Measurements from ENCODE around the gene MSRB1. TPM values are rescaled to one million over a fixed set of nuclear protein-coding genes. Genes with fewer than 3 reads are reported as not detected.

MSRB1 gene
- total and polyA plus RNA-seq, 2 of the 13 experiments (the other 11 are each of a cell fraction or from before 2014, with no cell fraction given), result 32.1 to 75.4 TPM

DNA sequence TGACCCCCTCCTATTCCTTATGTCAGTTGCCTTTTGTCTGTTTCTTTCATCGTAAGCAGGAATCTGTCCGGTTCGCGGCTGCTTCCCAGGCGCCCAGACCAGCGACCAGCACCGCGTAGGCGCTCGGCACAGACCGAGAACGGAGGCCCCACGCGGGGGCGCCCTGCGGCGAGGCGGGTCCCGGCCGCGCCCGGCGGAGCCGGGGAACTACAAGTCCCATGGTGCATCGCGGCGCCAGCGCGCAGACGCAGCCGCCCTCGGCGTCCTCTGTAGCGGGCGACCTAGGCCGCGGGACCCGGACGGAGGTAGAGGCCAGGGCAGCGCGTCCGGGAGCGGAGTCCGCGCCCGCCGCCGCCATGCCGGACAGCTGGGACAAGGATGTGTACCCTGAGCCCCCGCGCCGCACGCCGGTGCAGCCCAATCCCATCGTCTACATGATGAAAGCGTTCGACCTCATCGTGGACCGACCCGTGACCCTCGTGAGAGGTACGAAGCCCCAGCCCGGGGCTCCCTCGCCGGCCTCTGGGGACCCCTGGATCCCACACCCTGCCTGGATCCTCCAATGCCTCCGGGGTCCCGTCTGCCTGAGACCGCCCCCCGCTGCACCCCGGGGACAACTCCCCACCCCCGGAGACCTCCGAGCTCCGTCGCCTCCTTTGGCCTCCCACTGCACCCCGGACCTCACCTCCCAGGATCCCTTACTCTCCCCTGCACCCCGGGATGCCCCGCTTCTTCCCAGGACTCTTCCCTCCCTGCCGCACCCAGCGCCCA lies 16.5 kb upstream of the MSRB1 start, which contains the start of gene NDUFB10 (continued):
- TF ChIP-seq, protein P1, sequence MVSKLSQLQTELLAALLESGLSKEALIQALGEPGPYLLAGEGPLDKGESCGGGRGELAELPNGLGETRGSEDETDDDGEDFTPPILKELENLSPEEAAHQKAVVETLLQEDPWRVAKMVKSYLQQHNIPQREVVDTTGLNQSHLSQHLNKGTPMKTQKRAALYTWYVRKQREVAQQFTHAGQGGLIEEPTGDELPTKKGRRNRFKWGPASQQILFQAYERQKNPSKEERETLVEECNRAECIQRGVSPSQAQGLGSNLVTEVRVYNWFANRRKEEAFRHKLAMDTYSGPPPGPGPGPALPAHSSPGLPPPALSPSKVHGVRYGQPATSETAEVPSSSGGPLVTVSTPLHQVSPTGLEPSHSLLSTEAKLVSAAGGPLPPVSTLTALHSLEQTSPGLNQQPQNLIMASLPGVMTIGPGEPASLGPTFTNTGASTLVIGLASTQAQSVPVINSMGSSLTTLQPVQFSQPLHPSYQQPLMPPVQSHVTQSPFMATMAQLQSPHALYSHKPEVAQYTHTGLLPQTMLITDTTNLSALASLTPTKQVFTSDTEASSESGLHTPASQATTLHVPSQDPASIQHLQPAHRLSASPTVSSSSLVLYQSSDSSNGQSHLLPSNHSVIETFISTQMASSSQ (IDR thresholded peaks at IDR 0.05; ENCODE audit: low read depth), result no peak
- TF ChIP-seq, protein P1 (CRISPR knock-in tag; IDR thresholded peaks at IDR 0.05; ENCODE audit: borderline replicate concordance), result peak; percentile 41; the same call in 1 of the 2 replicates
- TF ChIP-seq XRCC5 (optimal IDR thresholded peaks at IDR 0.05; ENCODE audit: low read length), result peak; percentile 94
- no peak for TF ChIP-seq JDP2 (CRISPR knock-in tag; IDR thresholded peaks at IDR 0.05; ENCODE audit: borderline replicate concordance)
- no peak for TF ChIP-seq NCOA2 (CRISPR knock-in tag; IDR thresholded peaks at IDR 0.05)
- peak; percentile 94 for TF ChIP-seq SPEN (CRISPR knock-in tag; IDR thresholded peaks at IDR 0.05; ENCODE audit: low read depth)
- TF ChIP-seq SOX6 (IDR thresholded peaks at IDR 0.05), result no peak
- peak; percentile 33; the same call in 1 of the 2 replicates for TF ChIP-seq SOX6 (CRISPR knock-in tag; IDR thresholded peaks at IDR 0.05)
- no peak for TF ChIP-seq RBM39 (IDR thresholded peaks at IDR 0.05; ENCODE audit: low read depth, low read length, poor library complexity, severe bottlenecking)
- TF ChIP-seq ZNF556 (CRISPR knock-in tag; IDR thresholded peaks at IDR 0.05; ENCODE audit: borderline replicate concordance), result peak; percentile 82; the same call in 1 of the 2 replicates
- TF ChIP-seq SRY (CRISPR knock-in tag; IDR thresholded peaks at IDR 0.05), result peak; percentile 58; the same call in 1 of the 2 replicates
- peak; percentile 64; the same call in 1 of the 2 replicates for TF ChIP-seq ZNF547 (CRISPR knock-in tag; IDR thresholded peaks at IDR 0.05)
- TF ChIP-seq ELF4 (CRISPR knock-in tag; IDR thresholded peaks at IDR 0.05; ENCODE audit: borderline replicate concordance), result peak; percentile 72; the same call in 1 of the 2 replicates
- TF ChIP-seq, protein P2, sequence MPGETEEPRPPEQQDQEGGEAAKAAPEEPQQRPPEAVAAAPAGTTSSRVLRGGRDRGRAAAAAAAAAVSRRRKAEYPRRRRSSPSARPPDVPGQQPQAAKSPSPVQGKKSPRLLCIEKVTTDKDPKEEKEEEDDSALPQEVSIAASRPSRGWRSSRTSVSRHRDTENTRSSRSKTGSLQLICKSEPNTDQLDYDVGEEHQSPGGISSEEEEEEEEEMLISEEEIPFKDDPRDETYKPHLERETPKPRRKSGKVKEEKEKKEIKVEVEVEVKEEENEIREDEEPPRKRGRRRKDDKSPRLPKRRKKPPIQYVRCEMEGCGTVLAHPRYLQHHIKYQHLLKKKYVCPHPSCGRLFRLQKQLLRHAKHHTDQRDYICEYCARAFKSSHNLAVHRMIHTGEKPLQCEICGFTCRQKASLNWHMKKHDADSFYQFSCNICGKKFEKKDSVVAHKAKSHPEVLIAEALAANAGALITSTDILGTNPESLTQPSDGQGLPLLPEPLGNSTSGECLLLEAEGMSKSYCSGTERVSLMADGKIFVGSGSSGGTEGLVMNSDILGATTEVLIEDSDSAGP (CRISPR knock-in tag; IDR thresholded peaks at IDR 0.05; ENCODE audit: borderline replicate concordance), result peak; percentile 89
- TF ChIP-seq, protein P3, sequence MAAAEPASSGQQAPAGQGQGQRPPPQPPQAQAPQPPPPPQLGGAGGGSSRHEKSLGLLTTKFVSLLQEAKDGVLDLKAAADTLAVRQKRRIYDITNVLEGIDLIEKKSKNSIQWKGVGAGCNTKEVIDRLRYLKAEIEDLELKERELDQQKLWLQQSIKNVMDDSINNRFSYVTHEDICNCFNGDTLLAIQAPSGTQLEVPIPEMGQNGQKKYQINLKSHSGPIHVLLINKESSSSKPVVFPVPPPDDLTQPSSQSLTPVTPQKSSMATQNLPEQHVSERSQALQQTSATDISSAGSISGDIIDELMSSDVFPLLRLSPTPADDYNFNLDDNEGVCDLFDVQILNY (CRISPR knock-in tag; conservative IDR thresholded peaks at IDR 0.05), result peak; percentile 59; the same call in 1 of the 2 replicates
- TF ChIP-seq ATF7-NPFF (CRISPR knock-in tag; IDR thresholded peaks at IDR 0.05; ENCODE audit: low read depth), result peak; percentile 78
- TF ChIP-seq, protein P4, sequence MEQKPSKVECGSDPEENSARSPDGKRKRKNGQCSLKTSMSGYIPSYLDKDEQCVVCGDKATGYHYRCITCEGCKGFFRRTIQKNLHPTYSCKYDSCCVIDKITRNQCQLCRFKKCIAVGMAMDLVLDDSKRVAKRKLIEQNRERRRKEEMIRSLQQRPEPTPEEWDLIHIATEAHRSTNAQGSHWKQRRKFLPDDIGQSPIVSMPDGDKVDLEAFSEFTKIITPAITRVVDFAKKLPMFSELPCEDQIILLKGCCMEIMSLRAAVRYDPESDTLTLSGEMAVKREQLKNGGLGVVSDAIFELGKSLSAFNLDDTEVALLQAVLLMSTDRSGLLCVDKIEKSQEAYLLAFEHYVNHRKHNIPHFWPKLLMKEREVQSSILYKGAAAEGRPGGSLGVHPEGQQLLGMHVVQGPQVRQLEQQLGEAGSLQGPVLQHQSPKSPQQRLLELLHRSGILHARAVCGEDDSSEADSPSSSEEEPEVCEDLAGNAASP (CRISPR knock-in tag; IDR thresholded peaks at IDR 0.05; ENCODE audit: borderline replicate concordance), result 0 out of 2 replicates have a peak, but pooled peaks have one; percentile 27
- TF ChIP-seq SATB2 (CRISPR knock-in tag; IDR thresholded peaks at IDR 0.05), result no peak
- TF ChIP-seq MEIS1 (CRISPR knock-in tag; IDR thresholded peaks at IDR 0.05; ENCODE audit: borderline replicate concordance), result no peak
- 0 out of 2 replicates have a peak, but pooled peaks have one; percentile 43 for TF ChIP-seq ZNF550 (CRISPR knock-in tag; IDR thresholded peaks at IDR 0.05; ENCODE audit: borderline replicate concordance)
- peak; percentile 44; the same call in 1 of the 2 replicates for TF ChIP-seq ZBTB20 (CRISPR knock-in tag; IDR thresholded peaks at IDR 0.05; ENCODE audit: borderline replicate concordance, low read depth)

All from HepG2 (cell line).